HEK293 (cell line): ENCODE results near the gene C2CD2.
"Not testable (repeated sequence)": the region's sequence is repeated elsewhere in the genome, so short reads cannot be mapped to it uniquely, and the experiment has no call there.

Experiments
- CTCF ChIA-PET: fragments of 350-600 bp; formaldehyde crosslinking; extraction: SDS; loops from one replicate; lab custom pipeline; 2021; ENCODE audit warnings: antibody characterized with exemption; lab: Yijun Ruan, JAX
- POLR2A ChIA-PET: fragments of 300-600 bp; formaldehyde crosslinking; extraction: SDS; loops from one replicate; lab custom pipeline; 2020; ENCODE audit warnings: antibody characterized with exemption, inconsistent platforms; lab: Yijun Ruan, JAX
- H3K27ac ChIP-seq: fragments of 200-500 bp; sonication (Bioruptor generic); 2 replicates; pipeline ENCODE4 v1.5.1; 2014; ENCODE audit warnings: low read depth, low read length, control low read depth, inconsistent platforms; ENCODE audit errors: extremely low read depth
- H3K36me3 ChIP-seq, 2 experiments: fragments of 200-500 bp in 1 of 2; sonication (Bioruptor generic) in 1 of 2; 1 replicate in 1 of 2; 2 replicates in 1 of 2; pipeline ENCODE4 v1.5.1; 2014 to 2017; ENCODE audit warnings: inconsistent platforms in 2 of 2, low read length in 2 of 2; ENCODE audit not compliant: control insufficient read depth in 2 of 2, insufficient read depth in 1 of 2
- H3K4me1 ChIP-seq: fragments of 200-500 bp; sonication (Bioruptor generic); 2 replicates; pipeline ENCODE4 v1.5.1; 2014; ENCODE audit warnings: mild to moderate bottlenecking, low read length, inconsistent platforms; ENCODE audit not compliant: control insufficient read depth, insufficient read depth
- H3K4me3 ChIP-seq: 2 replicates; pipeline ENCODE4 v1.5.1; 2011; ENCODE audit warnings: low read depth, mild to moderate bottlenecking, control low read depth, low read length, moderate library complexity
- H3K9me3 ChIP-seq: fragments of 200-500 bp; sonication (Bioruptor generic); 2 replicates; pipeline ENCODE4 v1.5.1; 2014; ENCODE audit warnings: low read depth, low read length, inconsistent platforms; ENCODE audit not compliant: control insufficient read depth, insufficient read depth
- ZBTB26 ChIP-seq: fragments of 450-650 bp; formaldehyde crosslinking; optimal IDR thresholded peaks from 2 replicates; pipeline ENCODE3; 2016; ENCODE audit warnings: missing biosample characterization, mild to moderate bottlenecking, missing genetic modification characterization
- ZBTB48 ChIP-seq: fragments of 450-650 bp; formaldehyde crosslinking; IDR thresholded peaks from 2 replicates; pipeline ENCODE4 v1.5.1; 2016; ENCODE audit warnings: missing biosample characterization, missing genetic modification characterization
- ZBTB8A ChIP-seq: fragments of 450-650 bp; formaldehyde crosslinking; IDR thresholded peaks from 2 replicates; pipeline ENCODE4 v1.5.1; 2016; ENCODE audit warnings: missing biosample characterization, missing genetic modification characterization
- ZFP69B ChIP-seq: fragments of 450-650 bp; formaldehyde crosslinking; IDR thresholded peaks from 2 replicates; pipeline ENCODE4 v1.5.1; 2016; ENCODE audit warnings: missing biosample characterization, missing genetic modification characterization
- ZNF146 ChIP-seq: fragments of 450-650 bp; formaldehyde crosslinking; IDR thresholded peaks from 2 replicates; pipeline ENCODE4 v1.5.1; 2016; ENCODE audit warnings: missing biosample characterization, missing genetic modification characterization
- ZNF155 ChIP-seq: fragments of 450-650 bp; formaldehyde crosslinking; IDR thresholded peaks from 2 replicates; pipeline ENCODE4 v1.5.1; 2016; ENCODE audit warnings: missing biosample characterization, missing genetic modification characterization
- ZNF221 ChIP-seq: fragments of 450-650 bp; formaldehyde crosslinking; IDR thresholded peaks from 2 replicates; pipeline ENCODE4 v1.5.1; 2017; ENCODE audit warnings: missing biosample characterization, missing genetic modification characterization, borderline replicate concordance
- ZNF24 ChIP-seq: fragments of 450-650 bp; formaldehyde crosslinking; IDR thresholded peaks from 2 replicates; pipeline ENCODE4 v1.5.1; 2016; ENCODE audit warnings: missing biosample characterization, missing genetic modification characterization
- ZNF280D ChIP-seq: fragments of 450-650 bp; formaldehyde crosslinking; IDR thresholded peaks from 2 replicates; pipeline ENCODE4 v1.5.1; 2016; ENCODE audit warnings: missing biosample characterization, missing genetic modification characterization
- ZNF302 ChIP-seq: fragments of 450-650 bp; formaldehyde crosslinking; IDR thresholded peaks from 2 replicates; pipeline ENCODE4 v1.5.1; 2016; ENCODE audit warnings: missing biosample characterization, missing genetic modification characterization, low read depth
- ZNF394 ChIP-seq: fragments of 450-650 bp; formaldehyde crosslinking; IDR thresholded peaks from 2 replicates; pipeline ENCODE4 v1.5.1; 2016; ENCODE audit warnings: missing biosample characterization, missing genetic modification characterization, mild to moderate bottlenecking, moderate library complexity, borderline replicate concordance
- ZNF423 ChIP-seq: fragments of 450-650 bp; formaldehyde crosslinking; IDR thresholded peaks from 2 replicates; pipeline ENCODE4 v1.5.1; 2016; ENCODE audit warnings: missing biosample characterization, missing genetic modification characterization
- ZNF433 ChIP-seq: fragments of 450-650 bp; formaldehyde crosslinking; IDR thresholded peaks from 2 replicates; pipeline ENCODE4 v1.5.1; 2016; ENCODE audit warnings: missing biosample characterization, missing genetic modification characterization, low read depth
- ZNF510 ChIP-seq: fragments of 450-650 bp; formaldehyde crosslinking; IDR thresholded peaks from 2 replicates; pipeline ENCODE4 v1.5.1; 2018; ENCODE audit warnings: mild to moderate bottlenecking, missing genetic modification characterization, missing biosample characterization; ENCODE audit not compliant: insufficient replicate concordance
- ZNF561 ChIP-seq: fragments of 450-650 bp; IDR thresholded peaks from 2 replicates; pipeline ENCODE4 v1.5.1; 2018; ENCODE audit warnings: missing biosample characterization, missing genetic modification characterization, borderline replicate concordance
- ZNF610 ChIP-seq: fragments of 450-650 bp; formaldehyde crosslinking; IDR thresholded peaks from 2 replicates; pipeline ENCODE4 v1.5.1; 2016; ENCODE audit warnings: missing biosample characterization, missing genetic modification characterization, borderline replicate concordance
- ZNF639 ChIP-seq: fragments of 450-650 bp; formaldehyde crosslinking; IDR thresholded peaks from 2 replicates; pipeline ENCODE4 v1.5.1; 2016; ENCODE audit warnings: missing biosample characterization, missing genetic modification characterization
- TF ChIP-seq, protein P1 (sequence below): fragments of 450-650 bp; formaldehyde crosslinking; IDR thresholded peaks from 2 replicates; pipeline ENCODE4 v1.5.1; 2016; ENCODE audit warnings: missing biosample characterization, missing genetic modification characterization
- TF ChIP-seq, protein P2 (sequence below): fragments of 450-650 bp; formaldehyde crosslinking; IDR thresholded peaks from 2 replicates; pipeline ENCODE4 v1.5.1; 2017; ENCODE audit warnings: missing biosample characterization, missing genetic modification characterization

Gene C2CD2

DNA sequence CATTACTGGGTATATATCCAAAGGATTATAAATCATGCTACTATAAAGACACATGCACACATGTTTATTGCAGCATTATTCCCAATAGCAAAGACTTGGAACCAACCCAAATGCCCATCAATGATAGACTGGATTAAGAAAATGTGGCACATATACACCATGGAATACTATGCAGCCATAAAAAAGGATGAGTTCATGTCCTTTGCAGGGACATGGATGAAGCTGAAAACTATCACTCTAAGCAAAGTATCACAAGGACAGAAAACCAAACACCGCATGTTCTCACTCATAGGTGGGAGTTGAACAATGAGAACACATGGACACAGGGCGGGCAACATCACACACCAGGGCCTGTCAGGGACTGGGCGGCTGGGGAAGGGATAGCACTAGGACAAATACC is 4.2 kb downstream of the C2CD2 start:
- H3K9me3 ChIP-seq, H3K27ac ChIP-seq, POLR2A ChIA-PET, H3K4me1 ChIP-seq, H3K4me3 ChIP-seq, H3K36me3 ChIP-seq: not testable (repeated sequence)
- CTCF ChIA-PET, result interaction anchor here (0.6 kb wide), 1 partner anchor 11 kb away, joined by 3 read pairs; no protein-coding TSS in a partner anchor
- TF ChIP-seq ZNF280D (tag by site-specific recombination), result 0 out of 2 replicates have a peak, but pooled peaks have one; percentile 76
- TF ChIP-seq ZNF146 (tag by site-specific recombination), result peak; percentile 99
- 0 out of 2 replicates have a peak, but pooled peaks have one; percentile 21 for TF ChIP-seq ZNF639 (tag by site-specific recombination)

GRCh38 chr21:41948901-41949300 is 4.9 kb downstream of the C2CD2 start:
- H3K9me3 ChIP-seq, result no peaks in the 10 kb centered on the region
- H3K36me3 ChIP-seq, result no peaks in the 10 kb centered on the region
- TF ChIP-seq, protein P1, sequence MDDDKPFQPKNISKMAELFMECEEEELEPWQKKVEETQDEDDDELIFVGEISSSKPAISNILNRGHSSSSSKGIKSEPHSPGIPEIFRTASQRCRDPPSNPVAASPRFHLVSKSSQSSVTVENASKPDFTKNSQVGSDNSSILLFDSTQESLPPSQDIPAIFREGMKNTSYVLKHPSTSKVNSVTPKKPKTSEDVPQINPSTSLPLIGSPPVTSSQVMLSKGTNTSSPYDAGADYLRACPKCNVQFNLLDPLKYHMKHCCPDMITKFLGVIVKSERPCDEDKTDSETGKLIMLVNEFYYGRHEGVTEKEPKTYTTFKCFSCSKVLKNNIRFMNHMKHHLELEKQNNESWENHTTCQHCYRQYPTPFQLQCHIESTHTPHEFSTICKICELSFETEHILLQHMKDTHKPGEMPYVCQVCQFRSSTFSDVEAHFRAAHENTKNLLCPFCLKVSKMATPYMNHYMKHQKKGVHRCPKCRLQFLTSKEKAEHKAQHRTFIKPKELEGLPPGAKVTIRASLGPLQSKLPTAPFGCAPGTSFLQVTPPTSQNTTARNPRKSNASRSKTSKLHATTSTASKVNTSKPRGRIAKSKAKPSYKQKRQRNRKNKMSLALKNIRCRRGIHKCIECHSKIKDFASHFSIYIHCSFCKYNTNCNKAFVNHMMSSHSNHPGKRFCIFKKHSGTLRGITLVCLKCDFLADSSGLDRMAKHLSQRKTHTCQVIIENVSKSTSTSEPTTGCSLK (tag by site-specific recombination), result no peak
- no peak for TF ChIP-seq ZNF561 (tag by site-specific recombination)
- no peak for TF ChIP-seq ZBTB8A (tag by site-specific recombination)
- TF ChIP-seq, protein P2, sequence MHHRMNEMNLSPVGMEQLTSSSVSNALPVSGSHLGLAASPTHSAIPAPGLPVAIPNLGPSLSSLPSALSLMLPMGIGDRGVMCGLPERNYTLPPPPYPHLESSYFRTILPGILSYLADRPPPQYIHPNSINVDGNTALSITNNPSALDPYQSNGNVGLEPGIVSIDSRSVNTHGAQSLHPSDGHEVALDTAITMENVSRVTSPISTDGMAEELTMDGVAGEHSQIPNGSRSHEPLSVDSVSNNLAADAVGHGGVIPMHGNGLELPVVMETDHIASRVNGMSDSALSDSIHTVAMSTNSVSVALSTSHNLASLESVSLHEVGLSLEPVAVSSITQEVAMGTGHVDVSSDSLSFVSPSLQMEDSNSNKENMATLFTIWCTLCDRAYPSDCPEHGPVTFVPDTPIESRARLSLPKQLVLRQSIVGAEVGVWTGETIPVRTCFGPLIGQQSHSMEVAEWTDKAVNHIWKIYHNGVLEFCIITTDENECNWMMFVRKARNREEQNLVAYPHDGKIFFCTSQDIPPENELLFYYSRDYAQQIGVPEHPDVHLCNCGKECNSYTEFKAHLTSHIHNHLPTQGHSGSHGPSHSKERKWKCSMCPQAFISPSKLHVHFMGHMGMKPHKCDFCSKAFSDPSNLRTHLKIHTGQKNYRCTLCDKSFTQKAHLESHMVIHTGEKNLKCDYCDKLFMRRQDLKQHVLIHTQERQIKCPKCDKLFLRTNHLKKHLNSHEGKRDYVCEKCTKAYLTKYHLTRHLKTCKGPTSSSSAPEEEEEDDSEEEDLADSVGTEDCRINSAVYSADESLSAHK (tag by site-specific recombination), result no peak
- no peak for TF ChIP-seq ZBTB26
- no peak for TF ChIP-seq ZBTB48 (tag by site-specific recombination)
- no peak for TF ChIP-seq ZNF394
- no peak for TF ChIP-seq ZNF433
- no peak for TF ChIP-seq ZNF280D (tag by site-specific recombination)
- TF ChIP-seq ZNF423 (tag by site-specific recombination), result no peak
- TF ChIP-seq ZNF302, result no peak
- no peak for TF ChIP-seq ZFP69B (tag by site-specific recombination)
- TF ChIP-seq ZNF155 (tag by site-specific recombination), result no peak
- no peak for TF ChIP-seq ZNF510 (tag by site-specific recombination)
- TF ChIP-seq ZNF221, result no peak
- no peak for TF ChIP-seq ZNF24 (tag by site-specific recombination)
- no peak for TF ChIP-seq ZNF610 (tag by site-specific recombination)
- POLR2A ChIA-PET, result interaction anchor here (0.7 kb wide), 1 partner anchor 173 kb away, joined by 9 read pairs; no protein-coding TSS in a partner anchor
- H3K4me3 ChIP-seq, result no peak overlapping the region
- H3K27ac ChIP-seq, result no peak overlapping the region
- CTCF ChIA-PET, result no interaction called here
- no peaks in the 10 kb centered on the region for H3K4me1 ChIP-seq
